Measurements from ENCODE around the gene NAIP.
"Not testable (repeated sequence)": the region's sequence is repeated elsewhere in the genome, so short reads cannot be mapped to it uniquely, and the experiment has no call there.

NAIP gene

GRCh38 chr5:71025289-71025953 is at the start of gene NAIP:
Gene NAIP, minus strand, starts transcription at chr5:71025339. Its CDS starts 12,424 bp downstream, at chr5:71012915.
- DNase-seq (ENCODE audit: insufficient read length, low spot score); FAIRE-seq: not testable (repeated sequence)

GRCh38 chr5:71067262-71067928 is 42.3 kb upstream of the NAIP start, which contains the start of gene GTF2H2:
Gene GTF2H2, minus strand, starts transcription at chr5:71067676. Its CDS starts 4,913 bp downstream, at chr5:71062763.
- FAIRE-seq; DNase-seq (ENCODE audit: insufficient read length, low spot score): not testable (repeated sequence)

- not testable (repeated sequence) for FAIRE-seq; DNase-seq (ENCODE audit: insufficient read length, low spot score)
These were observed 36.2 kb upstream of the NAIP start for GRCh38 chr5:71061322-71061721.

- FAIRE-seq; DNase-seq (ENCODE audit: insufficient read length, low spot score): not testable (repeated sequence)
These were observed 34.3 kb upstream of the NAIP start for GRCh38 chr5:71059426-71059825.

GRCh38 chr5:71044808-71045207 is 19.7 kb upstream of the NAIP start:
- not testable (repeated sequence) for DNase-seq (ENCODE audit: insufficient read length, low spot score); FAIRE-seq

- not testable (repeated sequence) for FAIRE-seq; DNase-seq (ENCODE audit: insufficient read length, low spot score)
These were observed 19.0 kb upstream of the NAIP start for GRCh38 chr5:71044128-71044527.

- not testable (repeated sequence) for FAIRE-seq; DNase-seq (ENCODE audit: insufficient read length, low spot score)
These were observed 6.1 kb upstream of the NAIP start for GRCh38 chr5:71031046-71031776.

- FAIRE-seq: not testable (repeated sequence)
These were observed 4.5 kb downstream of the NAIP start for GRCh38 chr5:71020643-71021042.

GRCh38 chr5:71018376-71019005 is 6.6 kb downstream of the NAIP start:
- FAIRE-seq; DNase-seq (ENCODE audit: insufficient read length, low spot score): not testable (repeated sequence)

More at GRCh38 chr5:71020643-71021042, 4.5 kb downstream of the NAIP start:
- DNase-seq (ENCODE audit: insufficient read length, low spot score): not testable (repeated sequence)

GRCh38 chr5:71014176-71014575 is 11.0 kb downstream of the NAIP start:
- FAIRE-seq (no peak), DNase-seq (ENCODE audit: insufficient read length, low spot score) (no peak)
- TF ChIP-seq POLR2A (IDR thresholded peaks at IDR 0.05; ENCODE audit: low read depth, low read length): no peak

- FAIRE-seq (no peak), DNase-seq (ENCODE audit: insufficient read length, low spot score) (no peak)
- TF ChIP-seq POLR2A (IDR thresholded peaks at IDR 0.05; ENCODE audit: low read depth, low read length): no peak
These were observed 11.6 kb downstream of the NAIP start for GRCh38 chr5:71013575-71013974.

GRCh38 chr5:71011194-71011792 is 13.8 kb downstream of the NAIP start:
- FAIRE-seq (no peak), DNase-seq (ENCODE audit: insufficient read length, low spot score) (no peak)
- TF ChIP-seq POLR2A (IDR thresholded peaks at IDR 0.05; ENCODE audit: low read depth, low read length): no peak

GRCh38 chr5:71006983-71007382 is 18.2 kb downstream of the NAIP start:
- DNase-seq (ENCODE audit: insufficient read length, low spot score); FAIRE-seq: not testable (repeated sequence)

- DNase-seq (ENCODE audit: insufficient read length, low spot score); FAIRE-seq: not testable (repeated sequence)
These were observed 40.3 kb downstream of the NAIP start for GRCh38 chr5:70984882-70985281.

GRCh38 chr5:70967220-70967619 is 57.9 kb downstream of the NAIP start:
- FAIRE-seq; DNase-seq (ENCODE audit: insufficient read length, low spot score): not testable (repeated sequence)

- not testable (repeated sequence) for DNase-seq (ENCODE audit: insufficient read length, low spot score); FAIRE-seq
These were observed 60.6 kb downstream of the NAIP start for GRCh38 chr5:70964531-70964930.

GRCh38 chr5:70953068-70953467 is 72.1 kb downstream of the NAIP start:
- not testable (repeated sequence) for FAIRE-seq; DNase-seq (ENCODE audit: insufficient read length, low spot score)

- FAIRE-seq; DNase-seq (ENCODE audit: insufficient read length, low spot score): not testable (repeated sequence)
These were observed 92.6 kb downstream of the NAIP start for GRCh38 chr5:70932560-70932959.

GRCh38 chr5:70931709-70932368 is 93.3 kb downstream of the NAIP start:
- not testable (repeated sequence) for DNase-seq (ENCODE audit: insufficient read length, low spot score); FAIRE-seq
